Neural cell (in vitro differentiated cells): Measurements from ENCODE around the gene FAM117A. TPM values are rescaled to one million over a fixed set of nuclear protein-coding genes. Genes with fewer than 3 reads are reported as not detected.

Experiments used
- H2AFZ ChIP-seq: fragments of 200-600, 300-800 bp; sonication (generic), shearing (Covaris generic); 2 replicates; pipeline ENCODE4 v1.6.0; 2014; ENCODE audit warnings: low read depth, mild to moderate bottlenecking, antibody characterized with exemption, low read length, moderate library complexity
- H3F3A ChIP-seq: fragments of 200-600 bp; shearing (Covaris generic); 2 replicates; pipeline ENCODE4 v1.6.1; 2016; ENCODE audit warnings: mild to moderate bottlenecking, moderate library complexity, mixed read lengths, antibody characterized with exemption, low read length; ENCODE audit not compliant: insufficient read depth, poor library complexity, severe bottlenecking
- H3K27ac ChIP-seq: fragments of 200-600, 300-800 bp; sonication (generic), shearing (Covaris generic); 2 replicates; pipeline ENCODE4 v1.5.1; 2014; ENCODE audit warnings: mild to moderate bottlenecking, low read length, moderate library complexity
- H3K27me3 ChIP-seq: fragments of 300-800, 200-600 bp; sonication (generic), shearing (Covaris generic); 2 replicates; pipeline ENCODE4 v1.6.0; 2014; ENCODE audit warnings: mild to moderate bottlenecking, low read depth, low read length, moderate library complexity; ENCODE audit not compliant: insufficient read depth
- H3K36me3 ChIP-seq: fragments of 300-800, 200-600 bp; sonication (generic), shearing (Covaris generic); 2 replicates; pipeline ENCODE4 v1.5.1; 2014; ENCODE audit warnings: mild to moderate bottlenecking, antibody characterized with exemption, low read length, moderate library complexity; ENCODE audit not compliant: insufficient read depth
- H3K4me2 ChIP-seq: fragments of 300-800, 200-600 bp; sonication (generic), shearing (Covaris generic); 2 replicates; pipeline ENCODE4 v1.6.0; 2014; ENCODE audit warnings: mild to moderate bottlenecking, low read length
- H3K4me3 ChIP-seq: fragments of 300-800, 200-600 bp; sonication (generic), shearing (Covaris generic); 2 replicates; pipeline ENCODE4 v1.5.1; 2014; ENCODE audit warnings: mild to moderate bottlenecking, low read length, moderate library complexity
- H3K79me2 ChIP-seq: fragments of 200-600 bp; shearing (Covaris generic); replicated peaks from 2 replicates; pipeline ENCODE4 v1.6.0; 2014; ENCODE audit warnings: mild to moderate bottlenecking, low read length, moderate library complexity; ENCODE audit not compliant: insufficient read depth
- H3K9ac ChIP-seq: fragments of 300-800, 200-600 bp; sonication (generic), shearing (Covaris generic); 2 replicates; pipeline ENCODE4 v1.6.1; 2016; ENCODE audit warnings: mild to moderate bottlenecking, low read length, mixed read lengths
- H3K9me2 ChIP-seq: fragments of 200-600 bp; shearing (Covaris generic); 2 replicates; pipeline ENCODE4 v1.6.1; 2016; ENCODE audit warnings: mild to moderate bottlenecking, low read length, mixed read lengths; ENCODE audit not compliant: insufficient read depth
- H3K9me3 ChIP-seq: fragments of 200-600, 300-800 bp; sonication (generic), shearing (Covaris generic); 2 replicates; pipeline ENCODE4 v1.6.1; 2016; ENCODE audit warnings: mild to moderate bottlenecking, mixed run types, low read length, moderate library complexity, mixed read lengths
- H4K20me1 ChIP-seq: fragments of 200-600 bp; shearing (Covaris generic); 2 replicates; pipeline ENCODE4 v1.6.1; 2016; ENCODE audit warnings: mild to moderate bottlenecking, mixed run types; ENCODE audit not compliant: insufficient read depth
- CTCF ChIP-seq: fragments of 450-650 bp; IDR thresholded peaks from 2 replicates; pipeline ENCODE4 v1.5.1; 2014; ENCODE audit warnings: antibody characterized with exemption, mild to moderate bottlenecking, moderate library complexity; ENCODE audit not compliant: poor library complexity, severe bottlenecking
- EP300 ChIP-seq: fragments of 450-650 bp; conservative IDR thresholded peaks from 2 replicates; pipeline ENCODE4 v1.6.1; 2014; ENCODE audit warnings: antibody characterized with exemption, mild to moderate bottlenecking, moderate library complexity; ENCODE audit not compliant: poor library complexity, severe bottlenecking
- EZH2 ChIP-seq: fragments of 200-600, 300-800 bp; shearing (Covaris generic), sonication (generic); IDR thresholded peaks from 2 replicates; pipeline ENCODE4 v1.6.1; 2014; ENCODE audit warnings: antibody characterized with exemption, low read length, borderline replicate concordance, mild to moderate bottlenecking; ENCODE audit not compliant: insufficient read depth, poor library complexity, severe bottlenecking
- MXI1 ChIP-seq: fragments of 450-650 bp; conservative IDR thresholded peaks from 2 replicates; pipeline ENCODE4 v1.6.1; 2014; ENCODE audit warnings: antibody characterized with exemption, mild to moderate bottlenecking; ENCODE audit not compliant: poor library complexity, severe bottlenecking
- POLR2AphosphoS5 ChIP-seq: IDR thresholded peaks from 2 replicates; pipeline ENCODE4 v1.6.1; 2012
- RAD21 ChIP-seq: fragments of 450-650 bp; conservative IDR thresholded peaks from 2 replicates; pipeline ENCODE4 v1.6.1; 2014; ENCODE audit warnings: antibody characterized with exemption, mild to moderate bottlenecking, moderate library complexity
- REST ChIP-seq: IDR thresholded peaks from 2 replicates; pipeline ENCODE4 v1.6.1; 2012; ENCODE audit warnings: borderline replicate concordance
- SMC3 ChIP-seq: fragments of 450-650 bp; conservative IDR thresholded peaks from 2 replicates; pipeline ENCODE4 v1.6.1; 2014; ENCODE audit warnings: antibody characterized with exemption, mild to moderate bottlenecking, moderate library complexity; ENCODE audit not compliant: poor library complexity
- TAF1 ChIP-seq: IDR thresholded peaks from 2 replicates; pipeline ENCODE4 v1.6.1; 2012; ENCODE audit warnings: low read depth
- polyA plus RNA-seq: library from polyadenylated mRNA; depleted of rRNA; stranded (reverse); fragments of >200 nt; gene quantifications from 2 replicates; pipeline ENCODE4 v1.2.3, GENCODE V29; 2014

The FAM117A gene
- polyA plus RNA-seq, 1 donor from 2014 or later = 3.7 TPM

- Histone ChIP-seq H3K4me3 (no peak overlapping the region), H3K27me3 (no peaks in the 10 kb centered on the region), H3K36me3 (no peaks in the 10 kb centered on the region), H3K4me2 (no peak overlapping the region), H3K27ac (no peak overlapping the region), H3F3A (no peaks in the 10 kb centered on the region), H3K9ac (no peak overlapping the region), H2AFZ (no peak overlapping the region), H4K20me1 (no peaks in the 10 kb centered on the region), H3K79me2 (peaks cover 3% of the 10 kb centered on the region), H3K9me2 (no peaks in the 10 kb centered on the region), H3K9me3 (no peaks in the 10 kb centered on the region)
- TF ChIP-seq EZH2 (no peak), CTCF (no peak), MXI1 (no peak), REST (no peak), EP300 (no peak), POLR2AphosphoS5 (no peak), RAD21 (no peak), SMC3 (no peak), TAF1 (no peak)
Observed at GRCh38 chr17:49742166-49742638, 21.7 kb downstream of the FAM117A start.

- H3K27me3 ChIP-seq = no peaks in the 10 kb centered on the region
- H3K9me3 ChIP-seq = no peaks in the 10 kb centered on the region
- peaks cover 3% of the 10 kb centered on the region for H3K79me2 ChIP-seq
- no peak overlapping the region for H3K27ac ChIP-seq
- no peak overlapping the region for H3K4me2 ChIP-seq
- H3K9ac ChIP-seq = no peak overlapping the region
- H3K36me3 ChIP-seq = no peaks in the 10 kb centered on the region
- no peaks in the 10 kb centered on the region for H3K9me2 ChIP-seq
- H4K20me1 ChIP-seq = no peaks in the 10 kb centered on the region
- no peak overlapping the region for H2AFZ ChIP-seq
- TF ChIP-seq CTCF (no peak), REST (no peak), SMC3 (no peak)
- H3K4me3 ChIP-seq = no peak overlapping the region
- H3F3A ChIP-seq = no peaks in the 10 kb centered on the region
Observed at GRCh38 chr17:49741692-49742076, 22.2 kb downstream of the FAM117A start.
